GM18526 (cell line): Measurements from ENCODE around the gene RETSAT.

Experiments used
- POLR2A ChIP-seq: IDR thresholded peaks from 3 replicates; pipeline ENCODE4 v1.6.1; 2011; ENCODE audit not compliant: insufficient read length; ENCODE audit errors: extremely low read depth

The RETSAT gene

GRCh38 chr2:85390941-85391669 lies 36.8 kb upstream of the RETSAT start:
- TF ChIP-seq POLR2A = no peak

- no peak for TF ChIP-seq POLR2A
Measured at GRCh38 chr2:85388878-85389538, 34.7 kb upstream of the RETSAT start.

- TF ChIP-seq POLR2A = no peak
Measured at GRCh38 chr2:85387754-85388153, 33.4 kb upstream of the RETSAT start.

- no peak for TF ChIP-seq POLR2A
Measured at GRCh38 chr2:85385746-85386145, 31.4 kb upstream of the RETSAT start.

GRCh38 chr2:85383850-85384249 lies 29.5 kb upstream of the RETSAT start:
- no peak for TF ChIP-seq POLR2A

GRCh38 chr2:85380048-85380447 lies 25.7 kb upstream of the RETSAT start:
- TF ChIP-seq POLR2A = no peak

GRCh38 chr2:85378257-85378656 lies 23.9 kb upstream of the RETSAT start:
- no peak for TF ChIP-seq POLR2A

- no peak for TF ChIP-seq POLR2A
Measured at GRCh38 chr2:85377083-85377482, 22.8 kb upstream of the RETSAT start.

- TF ChIP-seq POLR2A = no peak
Measured at GRCh38 chr2:85376291-85377065, 22.1 kb upstream of the RETSAT start.

- no peak for TF ChIP-seq POLR2A
Measured at GRCh38 chr2:85371045-85371444, 16.7 kb upstream of the RETSAT start.

GRCh38 chr2:85369500-85369899 lies 15.2 kb upstream of the RETSAT start:
- no peak for TF ChIP-seq POLR2A

- no peak for TF ChIP-seq POLR2A
Measured at GRCh38 chr2:85368921-85369320, 14.6 kb upstream of the RETSAT start.

- TF ChIP-seq POLR2A = no peak
Measured at GRCh38 chr2:85367180-85367579, 12.9 kb upstream of the RETSAT start.

GRCh38 chr2:85357736-85358135 lies 3.4 kb upstream of the RETSAT start:
- no peak for TF ChIP-seq POLR2A

- no peak for TF ChIP-seq POLR2A
Measured at GRCh38 chr2:85356186-85356585, 1.9 kb upstream of the RETSAT start.

- no peak for TF ChIP-seq POLR2A
Measured at GRCh38 chr2:85355521-85355920, 1.2 kb upstream of the RETSAT start.

GRCh38 chr2:85355073-85355410 lies 714 bp upstream of the RETSAT start:
- no peak for TF ChIP-seq POLR2A

GRCh38 chr2:85353876-85354285 lies 447 bp downstream of the RETSAT start:
- no peak for TF ChIP-seq POLR2A
